Stimulated activated CD4-positive, alpha-beta T cell treated with anti-CD3 and anti-CD28 coated beads, Interleukin-12 subunit alpha, Interleukin-12 subunit beta, amount 100 ng/mL, for 4 hours (primary cell): ENCODE results near the gene TADA3.

ENCODE experiments used
- DNase-seq: peaks from one replicate; pipeline ENCODE4 v3.0.0-alpha.2; 2020

Gene TADA3, protein sequence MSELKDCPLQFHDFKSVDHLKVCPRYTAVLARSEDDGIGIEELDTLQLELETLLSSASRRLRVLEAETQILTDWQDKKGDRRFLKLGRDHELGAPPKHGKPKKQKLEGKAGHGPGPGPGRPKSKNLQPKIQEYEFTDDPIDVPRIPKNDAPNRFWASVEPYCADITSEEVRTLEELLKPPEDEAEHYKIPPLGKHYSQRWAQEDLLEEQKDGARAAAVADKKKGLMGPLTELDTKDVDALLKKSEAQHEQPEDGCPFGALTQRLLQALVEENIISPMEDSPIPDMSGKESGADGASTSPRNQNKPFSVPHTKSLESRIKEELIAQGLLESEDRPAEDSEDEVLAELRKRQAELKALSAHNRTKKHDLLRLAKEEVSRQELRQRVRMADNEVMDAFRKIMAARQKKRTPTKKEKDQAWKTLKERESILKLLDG

DNA sequence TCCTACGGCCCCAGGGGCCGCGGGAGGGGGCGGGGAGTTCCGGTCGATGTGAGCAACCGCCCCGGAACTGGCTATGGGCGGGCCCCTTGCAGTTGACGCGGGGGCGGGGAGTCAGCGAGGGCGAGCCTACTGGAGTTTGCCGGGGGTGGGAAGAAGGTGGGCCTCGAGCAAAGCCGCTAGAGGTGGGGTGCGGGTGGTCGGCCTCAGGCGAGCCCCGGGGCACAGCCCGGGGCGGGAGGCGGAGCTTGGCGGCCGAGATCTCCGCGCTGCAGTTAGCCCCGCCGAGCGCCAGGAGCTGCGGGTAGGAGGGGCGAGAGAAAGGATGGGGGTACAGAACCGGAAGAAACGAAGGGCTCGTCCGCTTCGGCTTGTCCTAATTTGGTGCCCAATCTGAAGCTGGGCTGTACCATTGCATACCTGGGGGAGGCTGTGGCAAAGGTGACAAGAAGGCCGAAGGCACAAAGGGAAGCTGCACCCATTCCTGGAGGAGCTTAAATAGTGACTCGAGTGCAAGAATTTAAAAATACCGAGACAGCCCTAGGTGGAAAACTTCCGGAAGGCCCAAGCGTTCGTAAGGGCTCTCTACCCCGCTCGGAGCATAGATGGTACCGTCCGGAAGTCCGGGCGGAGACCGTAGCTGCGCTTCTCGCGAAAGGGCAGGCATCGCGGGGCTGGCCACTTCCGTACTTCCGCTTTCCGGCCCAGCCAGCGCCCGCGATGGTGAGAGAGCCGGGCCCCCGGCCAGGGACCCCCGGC lies at the start of gene TADA3, which contains the start of gene ARPC4:
Gene TADA3 (minus strand): TSS at position 69 of the 756 bp plus-strand sequence. CDS start 1,007 bp downstream, outside the sequence.
Gene ARPC4 (plus strand): TSS at position 678 of the 756 bp plus-strand sequence. CDS start 40 bp downstream, at position 718.
- DNase-seq, result peak; percentile 87

DNA sequence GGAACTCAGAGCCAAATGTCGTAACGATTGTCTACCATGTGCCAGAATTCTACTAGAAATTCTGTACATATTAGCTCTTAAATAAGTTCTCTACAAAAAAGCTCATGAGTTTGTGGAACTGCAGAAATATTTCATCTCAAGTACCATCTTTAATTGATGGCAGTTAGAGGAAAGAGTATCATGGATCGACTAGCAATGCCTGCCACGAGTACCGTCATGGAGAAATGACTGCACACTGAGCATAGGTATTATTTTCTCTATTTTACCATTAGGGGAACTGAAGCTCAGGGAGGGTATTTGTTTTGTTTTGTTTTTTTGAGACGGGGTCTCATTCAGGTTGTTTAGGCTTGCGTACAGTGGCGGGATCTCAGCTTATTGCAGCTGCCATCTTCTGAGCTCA lies 48.7 kb upstream of the TADA3 start:
- DNase-seq, result no peak

DNA sequence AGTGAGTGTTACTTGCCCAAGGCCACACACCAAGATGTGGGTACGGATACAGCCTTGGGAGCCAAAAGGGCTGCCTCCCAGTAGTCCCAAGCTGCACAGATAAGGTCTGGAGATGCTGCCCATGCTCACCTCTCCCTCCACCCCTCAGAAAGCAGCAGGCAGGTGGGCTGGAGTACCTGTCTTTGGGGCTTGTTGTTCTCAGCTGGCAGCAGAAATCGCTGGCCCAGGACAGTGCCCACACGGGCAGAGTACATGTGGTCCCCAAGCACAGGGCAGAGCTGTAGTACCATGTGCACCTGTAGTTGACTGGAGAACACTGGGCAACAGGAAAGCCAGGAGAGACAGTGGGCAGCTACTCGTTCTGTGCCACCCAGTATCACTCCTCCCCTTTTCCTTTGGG lies 46.6 kb upstream of the TADA3 start:
- DNase-seq, result no peak

DNA sequence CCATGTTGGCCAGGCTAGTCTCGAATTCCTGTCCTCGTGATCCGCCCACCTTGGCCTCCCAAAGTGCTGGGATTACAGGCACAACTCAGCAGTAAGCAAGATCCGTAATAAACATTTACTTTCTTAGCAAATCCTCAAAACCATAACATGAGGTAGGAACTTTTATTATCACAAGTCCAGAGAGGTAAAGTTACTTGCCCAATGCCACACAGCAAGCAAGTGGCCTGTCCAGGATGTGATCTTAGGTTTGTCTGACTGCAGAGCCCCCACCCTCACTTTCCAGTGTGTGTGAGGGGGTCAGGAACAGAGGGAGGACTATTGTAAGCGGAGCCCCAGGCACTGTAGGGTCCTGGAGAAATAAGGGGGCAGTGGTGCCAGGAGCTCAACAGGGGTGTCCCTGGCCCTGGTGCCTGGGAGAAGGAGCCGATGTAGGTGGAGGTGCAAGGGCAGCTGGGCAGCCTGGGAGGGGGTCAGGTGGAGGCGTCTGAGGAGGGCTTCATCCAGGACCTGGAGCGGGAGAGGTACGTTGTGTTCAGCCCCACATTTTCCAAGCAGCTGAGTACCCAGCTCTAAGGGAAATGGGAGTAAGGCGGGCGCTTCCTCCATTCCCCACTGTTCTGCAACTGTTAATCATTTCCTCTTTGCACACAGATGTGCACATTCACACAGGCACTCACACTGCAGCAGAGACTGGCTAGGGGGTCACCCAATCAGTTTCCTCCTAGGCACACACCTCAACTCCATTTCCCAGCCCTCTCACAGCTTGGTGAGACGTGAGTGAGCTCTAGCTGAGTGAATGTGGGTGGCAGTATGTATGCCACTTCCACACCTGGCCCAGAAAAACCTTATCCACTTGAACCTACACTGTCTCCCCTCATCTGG lies 45.7 kb upstream of the TADA3 start:
- DNase-seq, result no peak

DNA sequence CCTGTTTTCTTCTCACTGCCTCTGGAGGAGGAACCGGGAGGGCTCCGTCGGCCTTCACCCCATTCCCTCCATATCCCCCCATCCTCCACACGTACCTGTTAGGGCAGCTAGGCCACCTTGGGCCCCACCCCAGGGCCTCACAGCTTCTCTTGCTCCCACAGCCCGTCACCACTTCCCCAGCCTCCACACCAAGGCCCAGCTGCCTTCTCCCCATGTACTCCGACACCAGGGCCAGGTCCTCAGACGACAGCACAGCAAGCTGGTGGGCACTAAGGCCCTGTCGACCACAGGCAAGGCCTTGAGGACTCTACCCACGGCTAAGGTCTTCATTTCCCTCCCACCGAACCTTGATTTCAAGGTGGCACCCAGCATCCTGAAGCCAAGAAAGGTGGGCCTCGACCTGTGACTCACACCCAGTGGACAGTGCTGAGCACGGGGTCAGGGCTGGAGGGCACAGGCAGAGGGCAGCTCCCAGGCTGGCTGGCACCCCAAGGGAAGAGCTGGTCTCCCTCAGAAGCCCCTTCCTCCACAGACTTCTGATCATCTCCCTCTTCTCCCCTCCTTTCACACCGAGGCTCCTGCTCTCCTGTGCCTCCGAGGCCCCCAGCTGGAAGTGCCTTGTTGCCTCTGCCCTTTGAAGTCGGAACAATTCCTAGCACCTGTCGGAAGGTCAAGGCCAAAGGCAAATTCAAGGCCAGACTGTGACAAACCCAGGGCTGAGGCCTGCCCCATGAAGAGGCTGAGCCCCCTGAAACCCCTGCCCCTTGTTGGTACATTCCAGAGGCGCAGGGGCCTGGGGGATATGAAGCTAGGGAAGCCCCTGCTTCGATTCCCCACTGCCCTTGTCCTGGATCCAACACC lies 42.5 kb upstream of the TADA3 start:
- no peak for DNase-seq

DNA sequence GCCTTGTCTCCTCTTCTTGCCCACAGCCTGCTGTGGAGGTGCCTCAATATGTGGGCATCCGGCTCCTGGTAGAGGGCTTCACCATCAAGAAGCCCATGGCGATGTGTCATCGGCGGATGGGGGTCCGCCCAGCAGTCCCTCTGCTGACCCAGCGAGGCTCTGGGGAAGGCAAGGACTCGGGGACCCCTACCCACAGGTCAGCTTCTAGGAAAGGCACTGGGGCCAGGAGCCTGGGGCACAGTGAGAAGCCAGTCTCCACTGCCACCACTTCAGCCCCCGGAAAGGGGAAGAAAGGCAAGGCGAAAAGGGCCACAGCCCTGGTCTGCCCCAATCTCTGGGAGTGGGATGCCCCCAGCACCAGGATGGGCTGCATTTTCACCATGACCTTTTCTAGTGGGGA lies 40.8 kb upstream of the TADA3 start:
- DNase-seq, result no peak

DNA sequence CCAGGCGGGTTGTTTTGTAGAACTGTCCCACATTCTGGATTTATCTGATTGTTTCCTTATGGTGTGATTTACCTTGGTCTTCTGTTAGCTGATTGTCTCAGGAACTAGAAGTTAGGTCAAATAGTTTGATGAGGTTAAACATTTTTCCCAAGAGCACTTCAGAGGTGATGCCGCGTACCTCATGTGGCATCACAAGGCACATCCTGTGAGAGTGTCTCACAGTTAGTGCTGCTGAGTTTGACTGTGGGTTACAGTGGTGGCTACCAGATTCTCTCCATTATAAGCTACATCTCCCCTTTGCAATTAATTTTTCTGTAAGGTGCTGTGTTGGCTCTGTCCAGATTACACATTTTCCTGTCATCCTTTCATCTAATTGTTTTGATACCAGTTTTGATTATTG lies 39.0 kb upstream of the TADA3 start:
- no peak for DNase-seq

DNA sequence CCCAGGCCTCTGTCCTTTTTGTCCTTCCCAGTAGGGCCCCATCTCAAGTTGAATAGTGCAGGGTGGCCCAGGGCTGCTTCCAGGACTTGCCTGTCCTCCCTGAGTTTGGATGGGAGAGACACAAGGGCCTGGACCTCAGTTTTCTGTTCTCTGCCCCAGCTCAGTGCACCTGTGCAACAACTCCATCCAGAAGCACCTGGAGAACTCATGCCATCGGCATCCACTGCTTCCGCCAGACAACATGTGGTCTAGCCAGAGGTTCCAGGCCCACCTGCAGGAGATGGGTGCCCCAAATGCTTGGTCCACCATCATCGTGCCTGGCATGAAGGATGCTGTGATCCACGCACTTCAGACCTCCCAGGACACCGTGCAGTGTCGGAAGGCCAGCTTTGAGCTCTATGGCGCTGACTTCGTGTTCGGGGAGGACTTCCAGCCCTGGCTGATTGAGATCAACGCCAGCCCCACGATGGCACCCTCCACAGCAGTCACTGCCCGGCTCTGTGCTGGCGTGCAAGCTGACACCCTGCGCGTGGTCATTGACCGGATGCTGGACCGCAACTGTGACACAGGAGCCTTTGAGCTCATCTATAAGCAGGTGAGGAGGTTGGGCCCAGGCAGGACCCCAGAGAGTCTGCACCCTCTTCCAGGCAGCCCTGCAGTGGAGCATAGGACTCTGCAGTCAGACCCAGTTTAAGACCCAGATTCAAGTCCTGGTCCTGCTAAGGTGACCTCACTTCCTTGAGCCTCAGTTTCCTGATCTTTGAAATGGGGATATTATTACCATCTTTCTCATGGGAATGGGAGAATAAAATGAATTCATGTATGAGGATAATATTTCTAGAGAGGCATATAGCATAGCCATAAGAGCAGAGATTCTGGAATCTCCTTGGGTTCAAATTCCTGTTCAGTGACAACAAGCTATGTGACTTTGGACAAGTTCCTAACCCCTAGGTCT lies 36.8 kb upstream of the TADA3 start:
- no peak for DNase-seq

DNA sequence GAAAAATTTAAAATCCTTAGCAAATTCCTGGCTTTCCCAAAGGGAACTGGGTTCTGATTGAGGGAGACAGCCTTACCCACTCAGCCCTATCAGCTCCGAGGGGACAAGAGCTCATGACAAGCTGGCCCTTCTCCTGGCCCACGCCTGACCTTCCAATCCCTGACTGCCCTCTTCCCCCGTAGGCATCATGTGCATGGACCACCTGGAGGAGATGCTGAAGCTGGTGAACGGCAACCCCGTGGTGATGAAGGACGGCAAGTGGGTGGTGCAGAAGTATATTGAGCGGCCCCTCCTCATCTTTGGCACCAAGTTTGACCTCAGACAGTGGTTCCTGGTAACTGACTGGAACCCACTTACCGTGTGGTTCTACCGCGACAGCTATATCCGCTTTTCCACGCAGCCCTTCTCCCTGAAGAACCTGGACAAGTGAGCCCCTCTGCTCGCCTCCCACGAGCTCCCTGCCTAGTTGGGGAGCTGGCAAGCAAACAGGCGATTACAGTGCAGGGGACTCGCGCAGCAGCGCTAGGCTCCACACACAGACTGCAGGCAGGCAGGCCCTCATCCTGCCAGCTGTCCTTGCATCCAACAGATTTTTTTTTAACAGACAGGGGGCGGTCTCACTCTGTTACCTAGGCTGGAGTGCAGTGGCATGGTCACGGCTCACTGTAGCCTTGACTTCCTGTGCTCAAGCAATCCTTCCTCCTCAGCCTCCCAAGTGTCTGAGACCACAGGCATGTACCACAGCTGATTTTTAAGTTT lies 34.7 kb upstream of the TADA3 start:
- DNase-seq, result no peak

DNA sequence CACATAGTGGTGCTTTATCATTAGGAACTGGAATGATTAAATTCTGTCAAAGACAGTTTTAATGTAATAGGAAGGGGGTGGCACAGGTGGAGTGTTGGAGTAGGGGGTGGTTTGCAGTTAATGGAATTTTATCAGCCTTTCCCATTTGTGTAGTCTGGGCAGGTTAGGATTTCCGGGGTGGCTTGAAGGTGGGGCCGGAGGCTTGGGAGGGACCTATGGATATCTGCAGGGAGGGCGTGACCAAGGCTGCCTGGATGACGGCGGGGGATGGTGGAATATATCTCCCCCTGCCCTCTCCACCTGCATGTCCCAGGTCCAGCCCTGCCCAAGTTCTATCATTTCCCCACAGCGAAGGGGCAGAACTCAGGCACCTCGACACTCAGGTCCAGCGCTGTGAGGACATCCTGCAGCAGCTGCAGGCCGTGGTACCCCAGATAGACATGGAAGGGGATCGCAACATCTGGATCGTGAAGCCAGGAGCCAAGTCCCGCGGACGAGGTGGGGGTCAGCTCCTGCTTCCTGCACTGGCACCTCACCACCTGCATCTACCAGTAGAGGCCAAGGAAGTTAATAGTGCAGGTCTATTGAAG lies 33.3 kb upstream of the TADA3 start:
- DNase-seq, result no peak

DNA sequence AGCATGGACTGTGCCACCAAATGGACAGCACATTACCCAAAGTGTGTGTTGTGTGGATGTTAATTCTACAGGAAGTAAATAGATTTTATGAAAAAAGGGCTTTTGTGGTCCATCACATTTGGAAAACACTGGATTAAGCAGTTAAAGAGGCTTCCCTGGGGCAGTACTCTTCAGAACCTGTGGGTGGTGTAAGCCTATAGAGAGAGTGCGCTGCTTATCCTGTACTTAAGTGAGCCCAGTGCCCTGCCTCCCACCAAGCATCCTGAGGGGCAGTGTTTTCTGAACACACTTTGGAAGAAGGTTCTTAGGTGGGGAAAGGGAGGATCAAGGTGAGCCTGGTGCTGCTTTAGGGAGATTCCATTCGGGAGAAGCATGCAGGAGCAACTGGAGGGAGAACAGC lies 28.7 kb upstream of the TADA3 start:
- no peak for DNase-seq

DNA sequence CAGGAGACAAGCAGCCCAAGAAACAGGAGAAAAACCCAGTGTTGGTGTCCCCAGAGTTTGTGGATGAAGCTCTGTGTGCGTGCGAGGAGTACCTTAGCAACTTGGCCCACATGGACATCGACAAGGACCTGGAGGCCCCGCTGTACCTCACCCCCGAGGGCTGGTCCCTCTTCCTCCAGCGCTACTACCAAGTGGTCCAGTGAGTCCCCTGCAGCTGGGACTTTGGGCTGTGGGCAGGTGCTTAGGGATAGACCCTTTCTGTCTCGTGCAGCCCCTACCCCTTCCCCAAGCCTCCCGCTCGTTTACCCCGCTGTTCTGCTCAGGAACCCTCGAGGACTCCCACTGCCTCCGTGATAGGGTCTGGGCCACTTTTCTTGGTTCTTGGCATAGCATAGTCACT lies 28.3 kb upstream of the TADA3 start:
- DNase-seq, result no peak

DNA sequence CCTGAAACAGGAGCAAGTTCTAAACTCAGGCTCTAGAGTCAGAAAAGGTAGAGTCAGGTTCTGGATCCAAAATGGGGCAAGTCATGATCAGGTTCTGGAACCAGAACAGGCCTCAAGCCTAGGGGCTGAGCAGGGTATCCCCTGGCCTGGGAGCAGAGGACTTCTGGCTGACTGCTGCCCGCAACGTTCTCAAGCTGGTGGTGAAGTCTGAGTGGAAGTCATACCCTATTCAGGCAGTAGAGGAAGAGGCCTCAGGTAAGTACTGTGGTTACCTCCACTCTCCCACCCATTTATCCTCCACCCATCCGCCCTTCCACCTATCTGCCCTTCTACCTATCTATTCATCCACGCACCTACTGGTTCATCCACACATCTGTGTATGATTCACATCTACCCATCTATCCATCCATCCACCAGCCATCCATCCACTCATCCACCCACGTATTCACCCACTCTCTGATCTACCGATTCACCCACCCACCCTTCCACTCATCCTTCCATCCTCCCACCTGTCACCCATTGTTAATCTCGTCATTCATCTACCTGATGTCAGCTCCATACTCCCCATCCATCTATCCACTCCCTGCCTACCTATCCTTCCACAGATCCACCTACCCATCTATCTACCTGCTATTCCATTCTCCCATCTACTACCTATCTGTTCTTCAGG lies 26.5 kb upstream of the TADA3 start:
- no peak for DNase-seq

DNA sequence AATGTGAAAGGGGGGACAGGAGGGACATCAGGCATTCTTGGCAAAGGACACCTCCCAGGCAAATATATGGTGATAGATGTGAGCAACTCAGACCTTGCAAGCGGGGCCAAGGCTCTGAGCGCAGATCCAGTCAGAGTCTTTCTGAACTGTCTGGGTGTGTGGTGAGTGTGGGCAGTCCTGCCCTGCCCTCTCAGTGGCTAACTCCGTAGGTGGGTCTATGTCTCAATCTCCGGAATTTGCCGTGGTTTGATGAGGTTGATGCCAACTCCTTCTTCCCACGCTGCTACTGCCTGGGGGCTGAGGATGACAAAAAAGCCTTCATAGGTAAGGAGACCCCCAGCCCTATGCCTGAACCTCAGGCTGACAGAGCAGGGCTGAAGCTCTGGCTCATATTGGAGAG lies 25.2 kb upstream of the TADA3 start:
- no peak for DNase-seq

DNA sequence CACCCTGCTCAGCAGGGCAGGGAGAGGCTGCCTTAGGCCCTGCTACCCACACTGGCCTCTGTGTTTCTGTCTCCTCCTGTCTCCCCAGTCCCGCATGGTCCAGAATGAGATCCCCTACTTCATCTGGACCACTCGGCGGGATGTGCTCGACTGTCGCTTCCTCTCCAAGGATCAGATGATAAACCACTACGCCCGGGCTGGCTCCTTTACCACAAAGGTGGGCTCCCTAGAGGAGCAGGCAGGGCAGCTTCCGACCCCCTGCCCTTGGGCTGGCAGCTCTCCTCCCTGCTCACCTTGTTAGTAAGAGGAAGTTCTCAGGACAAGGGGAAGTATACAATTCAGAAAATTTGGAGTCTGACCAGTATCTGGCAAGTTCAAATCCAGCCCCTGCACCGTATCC lies 23.7 kb upstream of the TADA3 start:
- no peak for DNase-seq

DNA sequence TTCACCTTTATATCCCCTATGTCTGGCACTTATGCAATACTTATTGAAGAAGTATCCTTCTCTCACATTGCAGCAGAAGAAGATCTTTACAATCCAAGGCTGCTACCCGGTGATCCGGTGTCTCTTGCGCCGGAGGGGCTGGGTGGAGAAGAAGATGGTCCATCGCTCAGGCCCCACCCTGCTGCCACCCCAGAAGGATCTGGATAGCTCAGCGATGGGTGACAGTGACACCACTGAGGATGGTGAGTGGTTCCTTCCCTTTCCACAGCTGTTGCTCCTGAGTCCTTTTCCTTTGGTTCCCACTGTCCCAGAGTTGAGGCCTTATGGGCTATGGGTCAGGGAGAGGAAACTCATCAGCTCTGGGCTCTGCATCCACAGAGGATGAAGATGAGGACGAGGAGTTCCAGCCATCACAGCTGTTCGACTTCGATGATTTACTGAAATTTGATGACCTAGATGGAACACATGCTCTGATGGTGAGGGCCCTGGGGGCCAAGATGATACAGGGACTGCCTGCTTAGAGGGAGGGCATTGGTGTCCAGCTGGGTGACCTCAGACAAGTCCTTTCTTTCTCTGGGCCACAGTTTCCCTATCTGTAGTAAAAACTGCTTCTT lies 20.7 kb upstream of the TADA3 start:
- DNase-seq, result no peak

DNA sequence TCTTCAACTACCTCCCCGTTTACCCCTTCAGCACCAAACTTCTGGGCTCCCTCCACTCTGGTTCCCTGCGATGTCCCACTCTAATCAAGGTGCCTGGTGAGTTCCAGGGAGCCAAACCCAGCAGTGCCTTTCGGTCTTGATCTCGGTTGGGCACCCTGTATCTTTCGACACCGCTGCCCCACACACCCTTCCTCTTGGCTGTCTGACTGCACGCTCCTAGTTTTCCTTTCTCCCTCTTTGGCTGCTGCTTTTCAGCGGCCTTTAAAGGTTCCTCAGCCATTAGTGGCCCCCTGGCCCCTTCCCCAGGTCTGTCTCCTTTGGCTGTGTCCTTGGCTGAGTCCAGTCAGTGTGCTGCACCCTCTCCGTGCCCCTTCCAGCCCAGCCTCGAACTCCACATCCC lies 18.6 kb upstream of the TADA3 start:
- no peak for DNase-seq

DNA sequence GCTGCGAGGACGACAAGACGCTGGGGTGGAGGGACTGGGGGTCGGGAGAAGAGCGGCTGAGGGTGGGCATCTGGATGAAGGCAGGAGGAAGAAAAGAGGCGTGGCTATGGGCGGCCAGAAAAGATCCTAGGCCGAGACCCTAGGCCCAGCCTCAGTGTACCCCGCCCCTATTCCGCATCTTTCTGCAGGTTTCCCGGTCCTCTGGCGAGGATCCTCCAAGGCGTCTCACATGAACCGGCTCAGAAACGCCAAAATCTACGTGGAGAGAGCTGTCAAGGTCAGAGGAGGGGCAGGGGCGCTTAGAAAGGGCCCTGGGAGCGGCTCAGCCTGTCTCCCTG lies 18.1 kb upstream of the TADA3 start:
- no peak for DNase-seq
